GM18520 (cell line): ENCODE results near the gene HTT.
"Not testable (repeated sequence)": the region's sequence is repeated elsewhere in the genome, so short reads cannot be mapped to it uniquely, and the experiment has no call there.

Experiments
- ATAC-seq: cut with Tn5 transposase; IDR thresholded peaks from one replicate; pipeline ENCODE4 v1.9.1; 2021; ENCODE audit not compliant: unreplicated experiment

The HTT gene

DNA sequence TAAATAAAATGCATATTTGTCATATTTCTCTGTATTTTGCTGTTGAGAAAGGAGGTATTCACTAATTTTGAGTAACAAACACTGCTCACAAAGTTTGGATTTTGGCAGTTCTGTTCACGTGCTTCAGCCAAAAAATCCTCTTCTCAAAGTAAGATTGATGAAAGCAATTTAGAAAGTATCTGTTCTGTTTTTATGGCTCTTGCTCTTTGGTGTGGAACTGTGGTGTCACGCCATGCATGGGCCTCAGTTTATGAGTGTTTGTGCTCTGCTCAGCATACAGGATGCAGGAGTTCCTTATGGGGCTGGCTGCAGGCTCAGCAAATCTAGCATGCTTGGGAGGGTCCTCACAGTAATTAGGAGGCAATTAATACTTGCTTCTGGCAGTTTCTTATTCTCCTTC lies 3.3 kb downstream of the HTT start:
- peak; percentile 19 for ATAC-seq

DNA sequence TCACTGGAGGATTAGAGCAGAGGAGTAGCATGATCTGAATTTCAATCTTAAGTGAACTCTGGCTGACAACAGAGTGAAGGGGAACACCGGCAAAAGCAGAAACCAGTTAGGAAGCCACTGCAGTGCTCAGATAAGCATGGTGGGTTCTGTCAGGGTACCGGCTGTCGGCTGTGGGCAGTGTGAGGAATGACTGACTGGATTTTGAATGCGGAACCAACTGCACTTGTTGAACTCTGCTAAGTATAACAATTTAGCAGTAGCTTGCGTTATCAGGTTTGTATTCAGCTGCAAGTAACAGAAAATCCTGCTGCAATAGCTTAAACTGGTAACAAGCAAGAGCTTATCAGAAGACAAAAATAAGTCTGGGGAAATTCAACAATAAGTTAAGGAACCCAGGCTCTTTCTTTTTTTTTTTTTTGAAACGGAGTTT lies 5.2 kb downstream of the HTT start:
- ATAC-seq, result no peak

DNA sequence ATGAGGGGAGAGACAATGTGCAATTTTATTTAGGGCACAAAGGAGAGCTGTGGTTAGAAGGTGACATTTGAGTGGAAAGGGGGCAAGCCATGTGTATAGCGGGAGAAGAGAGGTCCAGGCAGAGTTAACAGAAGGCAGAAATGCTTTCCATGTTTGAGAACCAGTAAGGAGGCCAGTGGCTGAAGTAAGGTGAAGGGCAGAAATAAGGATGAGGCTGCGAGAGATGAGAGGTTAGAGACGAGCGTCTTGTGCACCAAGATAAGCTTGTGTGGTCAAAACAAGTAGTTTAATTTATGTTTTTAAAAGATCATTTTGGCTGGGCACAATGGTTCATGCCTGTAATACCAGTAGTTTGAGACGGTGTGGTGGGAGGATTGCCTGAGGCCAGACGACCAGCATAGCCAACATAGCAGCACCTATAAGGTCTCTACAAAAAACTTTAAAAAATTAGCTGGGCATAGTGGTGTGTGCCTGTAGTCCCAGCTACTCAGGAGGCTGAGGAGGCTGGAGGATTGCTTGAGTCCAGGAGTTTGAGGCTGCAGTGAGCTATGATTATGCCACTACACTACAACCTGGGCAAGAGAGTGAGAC lies 8.5 kb downstream of the HTT start:
- no peak for ATAC-seq

DNA sequence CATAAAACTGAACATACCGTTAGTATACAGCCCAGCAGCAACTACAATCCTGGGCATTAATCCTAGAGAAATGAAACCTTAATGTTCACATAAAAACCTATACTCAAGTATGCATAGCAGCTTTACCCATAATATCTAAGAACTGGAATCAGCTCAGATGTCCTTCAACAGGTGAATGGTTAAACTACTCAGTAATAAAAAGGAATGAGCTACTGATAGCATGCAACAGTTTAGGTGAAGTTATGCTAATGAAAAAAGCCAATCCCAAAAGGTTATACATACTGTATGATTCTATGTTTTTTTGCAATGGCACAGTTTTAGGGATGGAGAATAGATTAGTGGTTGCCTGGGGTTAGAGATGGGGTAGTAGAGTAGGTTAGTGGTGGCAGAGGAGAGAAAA lies 9.3 kb downstream of the HTT start:
- ATAC-seq, result no peak

DNA sequence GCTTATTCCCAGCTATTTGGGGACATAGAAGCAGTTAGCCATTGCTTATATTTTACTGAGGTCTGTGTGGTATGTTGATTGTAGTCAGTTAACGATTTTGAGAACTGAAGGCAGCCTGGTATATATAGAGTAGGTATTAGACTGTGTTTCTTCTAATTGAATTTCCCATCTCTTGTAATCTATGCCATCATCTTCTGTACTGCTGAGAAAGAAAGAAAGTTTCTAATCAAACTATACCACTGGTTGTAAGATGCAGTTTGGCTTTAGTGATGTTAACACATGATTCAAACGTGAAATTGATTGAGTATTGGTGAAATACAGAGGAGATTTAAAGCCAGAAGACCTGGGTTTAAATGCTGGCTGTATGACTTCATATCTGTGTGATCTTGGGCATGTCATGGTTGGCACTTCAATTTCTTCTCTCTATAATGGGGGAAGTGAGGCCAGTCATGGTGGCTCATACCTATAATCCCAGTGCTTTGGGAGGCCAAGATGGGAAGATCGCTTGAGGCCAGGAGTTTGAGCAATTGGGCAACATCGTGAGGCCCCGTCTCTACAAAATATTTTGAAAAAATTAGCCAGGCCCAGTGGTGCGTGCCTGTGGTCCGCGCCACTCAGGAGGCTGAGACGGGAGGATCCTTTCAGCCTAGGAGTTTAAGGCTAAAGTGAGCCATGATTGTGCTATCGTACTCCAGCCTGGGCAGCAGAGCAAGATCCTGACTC lies 11.6 kb downstream of the HTT start:
- ATAC-seq, result no peak

DNA sequence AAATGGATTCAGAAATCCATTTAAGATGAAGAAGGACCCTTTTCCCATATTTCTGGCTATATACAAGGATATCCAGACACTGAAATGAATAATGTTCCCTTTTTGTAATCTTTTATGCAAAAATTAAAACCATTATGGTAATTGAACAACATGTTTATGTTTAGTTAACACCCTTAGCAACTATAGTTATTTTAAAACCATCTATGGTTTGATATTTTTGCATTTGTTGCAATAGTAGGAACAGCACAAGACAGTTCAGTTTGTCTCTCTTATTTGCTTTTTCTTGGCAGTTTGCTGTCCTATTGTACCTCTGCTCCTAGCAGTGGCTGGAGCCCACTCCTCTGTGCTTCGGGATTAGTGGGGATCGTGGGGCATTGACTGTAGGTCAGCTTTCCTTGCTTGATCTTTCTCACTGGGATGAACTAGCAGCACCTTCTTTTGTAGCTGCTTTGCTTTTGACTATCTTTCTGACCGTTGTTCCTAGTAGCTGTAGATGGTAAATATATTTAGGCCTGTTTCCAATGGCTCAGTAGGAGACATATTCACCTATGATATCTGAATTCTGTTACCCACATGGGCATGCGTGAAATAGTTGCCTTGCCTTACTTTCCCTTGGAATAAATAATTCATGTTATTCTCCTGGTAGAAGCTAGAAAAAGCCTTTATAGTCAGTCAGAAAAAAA lies 12.8 kb downstream of the HTT start:
- ATAC-seq, result no peak

DNA sequence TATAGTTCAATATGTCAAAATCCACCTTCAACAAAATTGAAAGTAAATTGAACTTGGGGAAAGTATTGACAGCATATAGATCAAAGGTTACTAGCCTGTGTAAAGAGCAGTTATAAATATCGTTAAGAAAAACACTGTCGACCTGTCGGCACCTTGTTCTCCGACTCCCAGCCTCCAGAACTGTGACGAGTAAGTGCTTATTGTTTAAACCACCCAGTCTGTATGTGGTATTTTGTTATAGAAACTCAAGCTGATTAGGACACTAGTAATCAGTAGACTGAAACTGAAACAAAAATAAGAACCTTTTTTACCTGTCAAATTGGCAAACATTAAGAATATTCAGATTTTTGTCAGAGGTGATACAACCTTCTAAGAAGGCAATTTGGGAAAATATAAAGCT lies 17.0 kb downstream of the HTT start:
- ATAC-seq, result no peak

DNA sequence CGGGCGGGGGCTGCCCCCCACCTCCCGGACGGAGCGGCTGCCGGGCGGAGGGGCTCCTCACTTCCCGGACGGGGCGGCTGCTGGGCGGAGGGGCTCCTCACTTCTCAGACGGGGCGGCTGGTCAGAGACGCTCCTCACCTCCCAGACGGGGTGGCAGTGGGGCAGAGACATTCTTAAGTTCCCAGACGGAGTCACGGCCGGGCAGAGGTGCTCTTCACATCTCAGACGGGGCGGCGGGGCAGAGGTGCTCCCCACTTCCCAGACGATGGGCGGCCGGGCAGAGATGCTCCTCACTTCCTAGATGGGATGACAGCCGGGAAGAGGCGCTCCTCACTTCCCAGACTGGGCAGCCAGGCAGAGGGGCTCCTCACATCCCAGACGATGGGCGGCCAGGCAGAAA lies 20.2 kb downstream of the HTT start:
- ATAC-seq, result not testable (repeated sequence)

DNA sequence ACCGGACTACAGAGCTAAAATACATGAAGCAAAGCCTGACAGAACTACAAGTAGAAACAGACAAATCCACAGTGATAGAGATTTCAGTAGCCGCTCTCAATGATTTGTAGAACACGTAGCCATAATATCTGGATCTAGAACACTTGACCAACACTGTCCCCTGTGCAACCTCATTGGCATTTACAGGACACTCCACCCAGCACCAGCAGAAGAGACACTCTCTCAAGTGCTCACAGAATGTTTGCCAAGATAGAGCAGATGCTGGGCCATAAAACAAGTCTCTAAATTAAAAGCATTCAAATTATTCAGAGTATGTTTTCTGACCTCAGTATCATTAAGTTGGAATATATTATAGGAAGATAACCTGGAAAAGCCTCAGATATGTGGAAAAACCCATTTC lies 21.7 kb downstream of the HTT start:
- no peak for ATAC-seq

DNA sequence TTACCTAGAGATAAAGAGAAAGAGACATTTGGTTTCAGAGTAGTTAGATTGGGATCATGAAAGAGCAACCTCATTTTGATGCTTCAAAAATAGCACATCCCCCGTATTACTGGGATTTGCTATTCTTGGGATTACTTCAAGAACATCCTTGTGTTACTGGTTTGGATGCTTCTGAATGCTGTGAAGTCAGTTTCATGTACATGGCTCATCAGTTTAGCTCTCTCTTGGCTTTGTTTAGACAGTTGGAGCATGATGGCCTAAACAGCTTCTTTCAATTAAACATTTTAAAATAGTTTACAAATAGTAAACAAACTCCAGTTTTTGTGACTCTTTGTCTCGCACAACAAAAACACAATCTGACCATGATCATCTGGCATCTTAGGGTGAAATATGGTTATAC lies 23.9 kb downstream of the HTT start:
- ATAC-seq, result no peak

DNA sequence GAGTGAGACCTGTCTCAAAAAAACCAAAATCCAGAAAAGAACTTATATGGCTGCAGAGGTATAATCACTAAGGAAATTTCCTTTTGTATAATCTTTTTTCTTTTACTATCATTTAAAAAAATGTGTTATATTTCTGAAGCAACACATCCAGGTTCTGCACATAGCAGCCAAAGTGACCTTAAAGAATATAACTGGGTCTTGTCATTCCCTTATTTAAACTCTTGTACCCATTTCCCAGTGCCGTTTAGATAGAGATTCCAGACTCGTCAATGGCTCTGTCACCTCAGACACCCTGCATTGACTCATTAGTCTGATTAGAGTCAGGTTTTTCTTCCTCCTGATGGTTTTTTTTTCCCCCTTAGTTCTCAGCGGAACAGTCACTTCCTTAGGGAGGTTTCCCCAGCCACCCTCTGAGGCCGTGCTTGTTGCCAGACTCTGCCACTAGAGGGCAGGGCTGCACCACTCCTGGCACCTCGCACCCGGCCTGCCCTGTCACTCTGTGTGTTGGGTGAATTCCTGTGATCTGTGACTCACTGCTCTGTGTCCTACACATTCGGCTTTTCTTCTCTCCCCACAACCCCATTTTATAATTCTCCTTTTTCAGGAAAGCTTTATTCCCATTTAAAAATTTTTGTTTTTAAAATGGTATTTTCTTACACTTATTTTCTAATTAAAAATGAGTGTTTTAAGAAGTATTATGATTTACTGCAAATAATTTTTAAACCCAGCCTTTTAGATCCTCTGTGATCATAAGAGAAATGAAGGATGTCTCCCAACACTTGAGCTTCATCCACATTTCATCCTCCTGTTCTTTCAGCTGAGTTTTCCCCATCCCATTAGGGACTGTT lies 32.1 kb downstream of the HTT start:
- ATAC-seq, result peak; percentile 94

DNA sequence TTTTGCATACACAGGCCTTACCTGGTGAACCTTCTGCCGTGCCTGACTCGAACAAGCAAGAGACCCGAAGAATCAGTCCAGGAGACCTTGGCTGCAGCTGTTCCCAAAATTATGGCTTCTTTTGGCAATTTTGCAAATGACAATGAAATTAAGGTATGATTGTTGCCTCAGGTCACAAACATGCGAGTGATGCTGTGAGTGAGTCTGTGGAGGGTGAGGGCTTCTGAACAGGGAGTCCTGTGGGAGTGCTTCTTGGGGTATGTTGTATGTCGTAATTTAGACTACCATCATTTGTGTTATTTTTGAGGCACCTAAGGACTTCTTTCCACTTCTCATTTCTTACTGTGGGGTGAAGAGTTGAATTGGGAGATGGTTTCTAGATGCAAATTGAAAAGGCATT lies 32.8 kb downstream of the HTT start:
- ATAC-seq, result no peak

DNA sequence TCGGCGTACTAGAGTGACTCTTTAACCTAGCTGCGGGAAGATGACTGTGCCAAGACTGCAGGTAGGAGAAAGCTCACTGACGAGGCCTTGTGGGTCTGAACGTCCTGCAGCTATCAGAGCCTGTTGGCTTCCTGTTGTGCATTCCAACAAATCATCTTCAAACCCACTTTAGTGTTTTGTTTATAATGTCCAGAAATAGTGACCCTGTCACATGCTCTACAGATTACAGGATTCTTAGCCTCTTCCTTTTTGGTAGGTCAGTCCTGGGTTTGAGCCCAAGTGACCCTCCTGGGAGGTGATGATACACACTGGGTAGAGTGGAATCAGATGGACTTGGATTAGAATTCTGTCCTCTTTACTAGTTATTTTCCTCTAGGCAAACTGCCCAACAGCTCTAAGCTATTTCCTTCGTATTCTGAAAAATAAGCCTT lies 33.2 kb downstream of the HTT start:
- ATAC-seq, result no peak

DNA sequence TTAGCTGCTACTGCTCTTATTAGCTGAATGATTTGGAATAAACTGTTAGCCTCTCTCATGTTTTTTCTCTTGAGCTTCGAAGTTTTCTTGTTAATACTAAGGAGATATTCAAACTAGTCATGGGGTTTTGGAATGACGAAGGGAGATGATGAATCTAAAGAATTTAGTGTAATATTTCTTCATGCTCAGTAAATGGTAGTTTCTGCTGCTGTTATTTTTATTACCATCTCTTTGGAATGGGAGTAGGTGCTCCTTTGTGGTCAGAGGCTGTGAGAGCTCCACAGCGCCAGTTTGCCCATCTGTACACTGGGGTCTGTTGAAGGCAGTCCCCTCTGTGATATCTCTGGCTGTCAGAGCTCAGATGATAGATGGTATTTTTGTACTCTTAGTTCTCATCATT lies 33.7 kb downstream of the HTT start:
- ATAC-seq, result no peak

DNA sequence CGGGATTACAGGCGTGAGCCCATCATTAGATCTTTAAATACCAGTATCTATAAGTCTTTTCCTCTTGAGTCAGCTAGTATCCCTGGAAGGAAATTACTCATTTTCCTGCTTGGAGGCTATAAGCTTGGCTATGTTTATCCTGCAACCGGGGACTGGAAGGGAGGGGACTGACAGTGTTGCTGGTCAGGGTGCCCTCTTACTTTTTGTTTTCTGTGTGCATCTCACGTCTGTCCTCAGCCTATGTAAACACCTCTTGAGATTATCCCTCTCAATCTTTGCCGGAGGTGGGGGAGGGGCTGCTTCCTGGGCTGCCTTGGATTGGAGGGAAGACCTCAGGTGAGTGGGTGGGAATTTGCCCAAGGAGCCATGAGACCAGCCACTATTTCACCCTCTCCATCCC lies 37.0 kb downstream of the HTT start:
- ATAC-seq, result no peak

DNA sequence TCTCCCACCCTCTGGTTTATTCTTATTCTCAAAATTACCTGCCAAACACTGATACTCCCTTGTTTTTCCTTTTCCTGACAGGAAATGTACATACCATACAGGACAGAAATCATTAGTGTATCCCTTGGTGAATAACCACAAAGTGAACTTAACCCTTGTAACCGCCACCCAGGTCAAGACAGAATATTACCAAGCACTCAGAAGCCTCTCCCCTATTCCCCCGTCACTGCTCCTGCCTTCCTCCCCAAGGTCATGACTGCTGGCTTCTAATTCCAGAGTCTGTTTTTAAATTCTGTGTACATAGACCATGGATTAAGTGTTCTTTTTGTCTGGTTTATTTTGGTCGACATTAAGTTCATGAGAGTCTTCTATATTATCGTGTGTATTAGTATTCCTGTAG lies 37.7 kb downstream of the HTT start:
- no peak for ATAC-seq

DNA sequence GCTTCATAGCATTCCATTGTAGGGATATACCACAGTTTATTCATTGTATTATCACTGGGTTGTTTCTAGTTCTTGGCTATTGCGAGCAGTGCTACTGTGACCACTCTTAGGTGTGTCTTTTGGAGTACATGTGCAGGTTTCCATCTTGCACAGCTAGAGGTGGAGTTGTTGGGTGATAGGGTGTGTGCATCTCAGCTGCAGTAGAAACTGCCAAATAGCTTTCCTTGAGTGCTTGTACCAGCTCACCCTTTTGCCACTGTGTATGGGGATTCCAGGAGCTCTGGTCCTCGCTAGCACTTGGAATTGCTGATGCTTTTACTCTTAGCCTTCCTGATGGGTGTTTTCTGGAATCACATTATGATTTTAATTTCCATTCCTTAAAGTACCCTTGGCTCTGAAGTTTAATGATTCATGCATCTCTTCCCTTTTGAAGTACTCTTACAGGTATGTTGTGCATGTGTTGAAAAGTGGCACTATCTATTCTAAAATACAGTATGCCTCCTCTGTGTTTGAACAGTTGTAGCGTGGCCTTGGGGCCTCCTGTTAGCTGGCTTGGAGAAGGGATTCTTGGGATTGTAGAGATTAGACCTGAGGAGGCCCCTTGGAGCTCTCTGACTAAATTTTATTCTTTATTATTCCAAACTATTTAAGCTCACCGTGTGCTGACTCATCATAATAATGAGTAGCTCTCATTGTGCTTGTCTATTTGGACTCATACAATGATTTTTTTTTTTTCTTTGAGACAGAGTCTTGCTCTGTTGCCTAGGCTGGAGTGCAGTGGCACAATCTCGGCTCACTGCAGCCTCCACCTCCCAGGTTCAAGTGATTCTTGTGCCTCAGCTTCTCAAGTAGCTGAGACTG lies 38.4 kb downstream of the HTT start:
- no peak for ATAC-seq

DNA sequence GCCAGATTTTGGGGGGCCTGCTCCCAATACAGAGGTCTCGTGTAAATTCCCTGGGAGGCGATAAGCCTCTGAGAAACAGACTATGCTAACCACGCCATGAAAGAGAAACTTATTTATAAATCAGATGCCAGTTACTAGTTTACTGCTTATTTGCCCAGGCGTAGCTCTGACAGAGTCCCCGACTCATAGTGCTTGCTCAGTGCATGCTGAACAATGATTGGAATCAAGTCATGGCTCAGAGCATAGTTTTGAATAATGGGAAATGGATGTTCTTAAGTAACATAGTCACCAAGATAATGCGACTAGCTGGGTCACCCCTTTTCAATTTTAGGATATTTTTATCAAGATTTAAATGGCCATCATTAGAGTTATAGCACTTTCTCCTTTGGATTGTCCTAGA lies 39.9 kb downstream of the HTT start:
- ATAC-seq, result no peak

DNA sequence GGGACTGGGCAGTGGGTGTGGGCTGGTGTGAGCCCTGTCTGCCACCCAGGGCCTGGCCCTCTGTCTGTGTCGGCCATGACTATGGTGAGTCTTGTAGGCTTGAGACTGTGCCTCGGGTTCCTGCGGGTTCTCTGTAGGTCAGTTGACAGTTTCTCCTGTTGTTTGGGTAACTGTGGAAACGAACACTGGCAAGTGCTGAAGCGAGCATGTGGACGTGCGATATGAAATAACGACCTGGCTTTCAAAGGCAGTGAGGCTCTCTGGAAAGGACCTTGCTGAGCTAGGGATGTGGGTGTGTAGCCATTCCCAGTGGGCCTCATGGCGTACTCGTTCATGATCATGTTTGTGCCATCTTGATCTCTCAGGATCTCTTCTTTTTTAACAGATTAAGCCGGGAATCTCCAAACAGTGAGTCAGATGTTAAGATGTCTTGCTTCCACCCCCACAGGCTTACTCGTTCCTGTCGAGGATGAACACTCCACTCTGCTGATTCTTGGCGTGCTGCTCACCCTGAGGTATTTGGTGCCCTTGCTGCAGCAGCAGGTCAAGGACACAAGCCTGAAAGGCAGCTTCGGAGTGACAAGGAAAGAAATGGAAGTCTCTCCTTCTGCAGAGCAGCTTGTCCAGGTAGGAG lies 41.3 kb downstream of the HTT start:
- no peak for ATAC-seq

DNA sequence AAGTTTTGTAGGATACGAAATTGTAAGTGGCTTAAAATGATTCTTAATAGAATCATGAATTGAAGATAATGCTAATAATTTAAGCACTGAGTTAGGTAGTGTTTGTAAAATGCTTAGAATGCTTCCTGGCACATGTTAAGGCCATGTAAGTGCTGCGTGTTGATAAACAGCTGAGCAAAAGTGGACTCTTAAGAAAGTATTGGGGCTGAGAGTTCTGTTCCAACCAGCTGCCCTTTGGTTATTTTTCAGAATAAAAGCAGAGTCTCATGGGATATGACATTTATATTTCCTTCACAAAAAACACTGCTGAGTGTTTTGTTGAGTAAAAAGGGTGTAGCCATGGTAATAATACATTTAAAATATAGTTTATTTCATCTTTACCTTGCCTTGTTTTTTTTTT lies 42.5 kb downstream of the HTT start:
- no peak for ATAC-seq
